GM21360 (cell line): ENCODE measurements around the gene KIF25.

Experiments
- ATAC-seq: cut with Tn5 transposase; IDR thresholded peaks from one replicate; pipeline ENCODE4 v1.9.1; 2021; ENCODE audit warnings: mild to moderate bottlenecking, moderate library complexity; ENCODE audit not compliant: unreplicated experiment

KIF25 gene

GRCh38 chr6:168016176-168016620, 18.7 kb downstream of the KIF25 start:
- no peak for ATAC-seq

- no peak for ATAC-seq
These were observed 19.5 kb downstream of the KIF25 start for GRCh38 chr6:168016721-168017525.

- ATAC-seq, result no peak
These were observed 20.2 kb downstream of the KIF25 start for GRCh38 chr6:168017629-168018028.

GRCh38 chr6:168018664-168019063, 21.2 kb downstream of the KIF25 start:
- ATAC-seq, result no peak

- ATAC-seq, result no peak
These were observed 22.8 kb downstream of the KIF25 start for GRCh38 chr6:168020242-168020641.

GRCh38 chr6:168021581-168021980, 24.1 kb downstream of the KIF25 start:
- ATAC-seq, result no peak

- ATAC-seq, result no peak
These were observed 25.2 kb downstream of the KIF25 start for GRCh38 chr6:168022488-168023321.

- no peak for ATAC-seq
These were observed 27.6 kb downstream of the KIF25 start for GRCh38 chr6:168024951-168025510.

GRCh38 chr6:168025831-168026710, 28.6 kb downstream of the KIF25 start:
- ATAC-seq, result no peak

- no peak for ATAC-seq
These were observed 29.5 kb downstream of the KIF25 start for GRCh38 chr6:168026925-168027324.

GRCh38 chr6:168027521-168027920, 30.1 kb downstream of the KIF25 start:
- no peak for ATAC-seq

- no peak for ATAC-seq
These were observed 30.7 kb downstream of the KIF25 start for GRCh38 chr6:168028181-168028580.

- no peak for ATAC-seq
These were observed 32.2 kb downstream of the KIF25 start for GRCh38 chr6:168029459-168030217.

GRCh38 chr6:168030218-168030746, 32.8 kb downstream of the KIF25 start:
- ATAC-seq, result no peak

- no peak for ATAC-seq
These were observed 33.4 kb downstream of the KIF25 start for GRCh38 chr6:168030908-168031307.

GRCh38 chr6:168031411-168031971, 34.0 kb downstream of the KIF25 start:
- ATAC-seq, result no peak

GRCh38 chr6:168032005-168032760, 34.7 kb downstream of the KIF25 start:
- ATAC-seq, result no peak

GRCh38 chr6:168033791-168034190, 36.3 kb downstream of the KIF25 start:
- no peak for ATAC-seq

- no peak for ATAC-seq
These were observed 37.1 kb downstream of the KIF25 start for GRCh38 chr6:168034537-168034936.
